Measurements from ENCODE around the gene NPR1. TPM values are rescaled to one million over a fixed set of nuclear protein-coding genes. Genes with fewer than 3 reads are reported as not detected.

The NPR1 gene
- total RNA-seq, 1 experiment from 2014 or later: 16.5 TPM

DNA sequence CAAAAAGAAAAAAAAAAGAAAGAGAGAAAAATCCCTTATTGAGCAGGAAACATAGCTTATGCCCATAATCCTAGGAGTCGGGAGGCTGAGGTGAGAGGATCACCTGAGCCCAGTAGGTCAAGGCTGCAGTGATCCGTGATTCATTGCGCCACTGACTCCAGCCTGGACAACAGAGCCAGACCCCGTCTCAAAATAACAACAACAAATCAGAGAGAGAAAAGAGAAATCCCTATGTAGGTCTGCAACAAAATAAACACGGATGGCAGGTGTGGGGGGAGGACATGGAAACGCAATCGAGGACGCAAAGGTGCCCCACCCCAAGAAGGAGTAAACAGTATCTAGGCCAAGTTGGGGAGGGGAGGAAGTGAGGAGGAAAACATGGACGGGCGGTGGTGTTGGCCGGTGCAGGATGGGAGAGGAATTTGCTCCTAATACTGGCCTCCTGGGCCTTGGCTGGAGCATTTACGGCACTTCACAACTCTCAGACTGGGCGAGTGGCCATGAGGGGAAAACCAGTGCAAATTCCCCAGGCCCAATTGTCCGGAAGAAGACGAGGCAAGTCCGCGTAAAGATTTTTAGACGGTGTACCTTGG is 45.2 kb upstream of the NPR1 start:
- Mint-ChIP-seq H3K27ac (peak overlapping the region; percentile 100), H3K9me3 (no peaks in the 10 kb centered on the region; the same call in 1 of the 2 replicates), H3K36me3 (peaks cover 26% of the 10 kb centered on the region), H3K4me3 (peak overlapping the region; percentile 86), H3K4me1 (peaks cover 29% of the 10 kb centered on the region), H3K27me3 (ENCODE audit: low read depth) (no peaks in the 10 kb centered on the region)
- no peak for DNase-seq (ENCODE audit: low spot score)
- POLR2A ChIA-PET: interaction anchor here (0.7 to 2.3 kb wide), 21 partner anchors 8 to 344 kb away, joined by 3 to 14 read pairs (median 6); partner anchors contain the start of genes JTB, S100A16, S100A4 and SLC27A3
- ATAC-seq: peak; percentile 14
- TF ChIP-seq ETV6 (CRISPR knock-in tag; IDR thresholded peaks at IDR 0.05) (no peak), EMX1 (CRISPR knock-in tag; IDR thresholded peaks at IDR 0.05) (0 out of 2 replicates have a peak, but pooled peaks have one; percentile 28), SMAD3 (CRISPR knock-in tag; IDR thresholded peaks at IDR 0.05; ENCODE audit: borderline replicate concordance) (no peak), CBFB (CRISPR knock-in tag; IDR thresholded peaks at IDR 0.05; ENCODE audit: low read depth) (no peak), ZNF121 (CRISPR knock-in tag; IDR thresholded peaks at IDR 0.05) (peak; percentile 94)
- TF ChIP-seq, protein P1, sequence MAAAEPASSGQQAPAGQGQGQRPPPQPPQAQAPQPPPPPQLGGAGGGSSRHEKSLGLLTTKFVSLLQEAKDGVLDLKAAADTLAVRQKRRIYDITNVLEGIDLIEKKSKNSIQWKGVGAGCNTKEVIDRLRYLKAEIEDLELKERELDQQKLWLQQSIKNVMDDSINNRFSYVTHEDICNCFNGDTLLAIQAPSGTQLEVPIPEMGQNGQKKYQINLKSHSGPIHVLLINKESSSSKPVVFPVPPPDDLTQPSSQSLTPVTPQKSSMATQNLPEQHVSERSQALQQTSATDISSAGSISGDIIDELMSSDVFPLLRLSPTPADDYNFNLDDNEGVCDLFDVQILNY (CRISPR knock-in tag; IDR thresholded peaks at IDR 0.05): no peak
- TF ChIP-seq, protein P2, sequence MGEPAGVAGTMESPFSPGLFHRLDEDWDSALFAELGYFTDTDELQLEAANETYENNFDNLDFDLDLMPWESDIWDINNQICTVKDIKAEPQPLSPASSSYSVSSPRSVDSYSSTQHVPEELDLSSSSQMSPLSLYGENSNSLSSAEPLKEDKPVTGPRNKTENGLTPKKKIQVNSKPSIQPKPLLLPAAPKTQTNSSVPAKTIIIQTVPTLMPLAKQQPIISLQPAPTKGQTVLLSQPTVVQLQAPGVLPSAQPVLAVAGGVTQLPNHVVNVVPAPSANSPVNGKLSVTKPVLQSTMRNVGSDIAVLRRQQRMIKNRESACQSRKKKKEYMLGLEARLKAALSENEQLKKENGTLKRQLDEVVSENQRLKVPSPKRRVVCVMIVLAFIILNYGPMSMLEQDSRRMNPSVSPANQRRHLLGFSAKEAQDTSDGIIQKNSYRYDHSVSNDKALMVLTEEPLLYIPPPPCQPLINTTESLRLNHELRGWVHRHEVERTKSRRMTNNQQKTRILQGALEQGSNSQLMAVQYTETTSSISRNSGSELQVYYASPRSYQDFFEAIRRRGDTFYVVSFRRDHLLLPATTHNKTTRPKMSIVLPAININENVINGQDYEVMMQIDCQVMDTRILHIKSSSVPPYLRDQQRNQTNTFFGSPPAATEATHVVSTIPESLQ (CRISPR knock-in tag; IDR thresholded peaks at IDR 0.05): no peak
- TF ChIP-seq, protein P3, sequence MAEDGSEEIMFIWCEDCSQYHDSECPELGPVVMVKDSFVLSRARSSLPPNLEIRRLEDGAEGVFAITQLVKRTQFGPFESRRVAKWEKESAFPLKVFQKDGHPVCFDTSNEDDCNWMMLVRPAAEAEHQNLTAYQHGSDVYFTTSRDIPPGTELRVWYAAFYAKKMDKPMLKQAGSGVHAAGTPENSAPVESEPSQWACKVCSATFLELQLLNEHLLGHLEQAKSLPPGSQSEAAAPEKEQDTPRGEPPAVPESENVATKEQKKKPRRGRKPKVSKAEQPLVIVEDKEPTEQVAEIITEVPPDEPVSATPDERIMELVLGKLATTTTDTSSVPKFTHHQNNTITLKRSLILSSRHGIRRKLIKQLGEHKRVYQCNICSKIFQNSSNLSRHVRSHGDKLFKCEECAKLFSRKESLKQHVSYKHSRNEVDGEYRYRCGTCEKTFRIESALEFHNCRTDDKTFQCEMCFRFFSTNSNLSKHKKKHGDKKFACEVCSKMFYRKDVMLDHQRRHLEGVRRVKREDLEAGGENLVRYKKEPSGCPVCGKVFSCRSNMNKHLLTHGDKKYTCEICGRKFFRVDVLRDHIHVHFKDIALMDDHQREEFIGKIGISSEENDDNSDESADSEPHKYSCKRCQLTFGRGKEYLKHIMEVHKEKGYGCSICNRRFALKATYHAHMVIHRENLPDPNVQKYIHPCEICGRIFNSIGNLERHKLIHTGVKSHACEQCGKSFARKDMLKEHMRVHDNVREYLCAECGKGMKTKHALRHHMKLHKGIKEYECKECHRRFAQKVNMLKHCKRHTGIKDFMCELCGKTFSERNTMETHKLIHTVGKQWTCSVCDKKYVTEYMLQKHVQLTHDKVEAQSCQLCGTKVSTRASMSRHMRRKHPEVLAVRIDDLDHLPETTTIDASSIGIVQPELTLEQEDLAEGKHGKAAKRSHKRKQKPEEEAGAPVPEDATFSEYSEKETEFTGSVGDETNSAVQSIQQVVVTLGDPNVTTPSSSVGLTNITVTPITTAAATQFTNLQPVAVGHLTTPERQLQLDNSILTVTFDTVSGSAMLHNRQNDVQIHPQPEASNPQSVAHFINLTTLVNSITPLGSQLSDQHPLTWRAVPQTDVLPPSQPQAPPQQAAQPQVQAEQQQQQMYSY (CRISPR knock-in tag; IDR thresholded peaks at IDR 0.05): peak; percentile 56
- CTCF ChIA-PET: interaction anchor here (0.9 to 2.5 kb wide), 23 partner anchors 10 to 280 kb away, joined by 3 to 23 read pairs (median 5); partner anchors contain the start of genes NPR1, S100A14, S100A16 and S100A6

DNA sequence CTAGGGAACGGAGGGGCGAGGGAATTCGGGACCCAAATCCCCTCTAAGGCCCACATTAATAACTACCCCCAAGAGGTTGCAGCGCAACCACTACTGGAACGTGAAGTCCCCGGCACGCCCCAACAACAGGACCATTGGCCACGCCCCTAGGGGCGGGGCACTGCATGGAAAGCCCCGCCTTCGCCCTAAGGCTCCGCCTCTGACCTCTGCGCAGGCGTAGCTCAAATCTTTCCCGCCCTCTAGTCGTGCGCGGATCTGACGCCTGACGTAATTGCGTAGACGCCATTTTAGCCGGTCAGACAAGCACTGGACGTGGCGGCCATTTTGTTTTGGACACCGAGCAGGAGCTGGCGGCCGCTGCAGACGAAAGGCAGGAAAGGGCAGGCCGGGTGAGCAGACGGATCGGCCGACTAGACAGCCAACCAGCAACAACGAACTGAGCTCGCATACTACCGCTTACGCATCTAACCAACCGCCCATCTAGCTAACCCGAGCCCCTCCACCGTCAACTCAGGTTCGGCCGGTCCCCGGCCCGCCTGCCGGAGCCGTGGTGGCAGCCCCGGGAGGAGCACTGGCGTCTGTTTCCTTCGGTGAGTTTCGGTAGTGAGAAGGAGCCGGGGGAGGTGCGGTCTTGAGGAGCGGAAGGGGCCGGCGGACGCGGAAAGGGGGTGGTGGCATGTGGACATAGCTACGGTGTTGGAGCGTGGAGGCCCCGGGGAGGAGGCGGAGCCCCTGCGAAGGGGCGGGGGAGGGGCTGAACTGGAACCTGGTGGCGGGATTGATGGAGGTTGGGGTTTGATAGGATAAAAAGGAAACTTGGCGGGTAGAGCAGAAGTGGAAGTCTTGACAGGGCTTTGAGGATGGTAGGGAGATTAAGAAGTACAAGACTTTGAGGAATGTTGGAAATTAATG is 44.5 kb upstream of the NPR1 start, which contains the start of gene CHTOP:
Gene CHTOP, plus strand, starts transcription at position 313 of the 912 bp plus-strand sequence. CDS start 2,523 bp downstream, outside the sequence.
- POLR2A ChIA-PET: interaction anchor here (0.7 to 2.3 kb wide), 24 partner anchors 9 to 344 kb away, joined by 3 to 14 read pairs (median 6); partner anchors contain the start of genes CREB3L4, JTB, S100A16 and S100A4
- peak within 1 kb of the TSS; percentile 100 for H3K27ac Mint-ChIP-seq
- peak within 1 kb of the TSS; percentile 86 for H3K4me3 Mint-ChIP-seq
- CTCF ChIA-PET: interaction anchor here (0.6 to 2.5 kb wide), 29 partner anchors 10 to 312 kb away, joined by 3 to 23 read pairs (median 5); partner anchors contain the start of genes NPR1, S100A14, S100A16 and S100A6
- H3K36me3 Mint-ChIP-seq: peaks cover 34% of the 10 kb centered on the region
- ATAC-seq (peak; percentile 92), DNase-seq (ENCODE audit: low spot score) (peak; percentile 98)
- peaks cover 22% of the 10 kb centered on the region for H3K4me1 Mint-ChIP-seq
- H3K9me3 Mint-ChIP-seq: no peaks in the 10 kb centered on the region; the same call in 1 of the 2 replicates
- no peaks in the 10 kb centered on the region for H3K27me3 Mint-ChIP-seq (ENCODE audit: low read depth)
- TF ChIP-seq FOXJ3 (CRISPR knock-in tag; IDR thresholded peaks at IDR 0.05; ENCODE audit: borderline replicate concordance) (no peak), TEAD1 (CRISPR knock-in tag; IDR thresholded peaks at IDR 0.05) (no peak; the same call in 1 of the 2 replicates), CBFB (CRISPR knock-in tag; IDR thresholded peaks at IDR 0.05; ENCODE audit: low read depth) (no peak), FOXK1 (CRISPR knock-in tag; IDR thresholded peaks at IDR 0.05) (no peak), NFATC4 (CRISPR knock-in tag; IDR thresholded peaks at IDR 0.05) (no peak), ETV6 (CRISPR knock-in tag; IDR thresholded peaks at IDR 0.05) (peak; percentile 64; the same call in 1 of the 2 replicates), TP53 (CRISPR knock-in tag; IDR thresholded peaks at IDR 0.05) (0 out of 2 replicates have a peak, but pooled peaks have one; percentile 28), OVOL2 (CRISPR knock-in tag; IDR thresholded peaks at IDR 0.05; ENCODE audit: borderline replicate concordance) (no peak), MXD4 (CRISPR knock-in tag; IDR thresholded peaks at IDR 0.05; ENCODE audit: borderline replicate concordance) (no peak), JUN (CRISPR knock-in tag; IDR thresholded peaks at IDR 0.05) (no peak; the same call in 1 of the 2 replicates), EMX1 (CRISPR knock-in tag; IDR thresholded peaks at IDR 0.05) (0 out of 2 replicates have a peak, but pooled peaks have one; percentile 58), ZNF416 (CRISPR knock-in tag; IDR thresholded peaks at IDR 0.05) (peak; percentile 62; the same call in 1 of the 2 replicates)
- TF ChIP-seq, protein P4, sequence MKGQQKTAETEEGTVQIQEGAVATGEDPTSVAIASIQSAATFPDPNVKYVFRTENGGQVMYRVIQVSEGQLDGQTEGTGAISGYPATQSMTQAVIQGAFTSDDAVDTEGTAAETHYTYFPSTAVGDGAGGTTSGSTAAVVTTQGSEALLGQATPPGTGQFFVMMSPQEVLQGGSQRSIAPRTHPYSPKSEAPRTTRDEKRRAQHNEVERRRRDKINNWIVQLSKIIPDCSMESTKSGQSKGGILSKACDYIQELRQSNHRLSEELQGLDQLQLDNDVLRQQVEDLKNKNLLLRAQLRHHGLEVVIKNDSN (CRISPR knock-in tag; IDR thresholded peaks at IDR 0.05): peak; percentile 42; the same call in 1 of the 2 replicates
- TF ChIP-seq, protein P5, sequence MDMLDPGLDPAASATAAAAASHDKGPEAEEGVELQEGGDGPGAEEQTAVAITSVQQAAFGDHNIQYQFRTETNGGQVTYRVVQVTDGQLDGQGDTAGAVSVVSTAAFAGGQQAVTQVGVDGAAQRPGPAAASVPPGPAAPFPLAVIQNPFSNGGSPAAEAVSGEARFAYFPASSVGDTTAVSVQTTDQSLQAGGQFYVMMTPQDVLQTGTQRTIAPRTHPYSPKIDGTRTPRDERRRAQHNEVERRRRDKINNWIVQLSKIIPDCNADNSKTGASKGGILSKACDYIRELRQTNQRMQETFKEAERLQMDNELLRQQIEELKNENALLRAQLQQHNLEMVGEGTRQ (CRISPR knock-in tag; IDR thresholded peaks at IDR 0.05): peak; percentile 19; the same call in 1 of the 2 replicates
- TF ChIP-seq, protein P6, sequence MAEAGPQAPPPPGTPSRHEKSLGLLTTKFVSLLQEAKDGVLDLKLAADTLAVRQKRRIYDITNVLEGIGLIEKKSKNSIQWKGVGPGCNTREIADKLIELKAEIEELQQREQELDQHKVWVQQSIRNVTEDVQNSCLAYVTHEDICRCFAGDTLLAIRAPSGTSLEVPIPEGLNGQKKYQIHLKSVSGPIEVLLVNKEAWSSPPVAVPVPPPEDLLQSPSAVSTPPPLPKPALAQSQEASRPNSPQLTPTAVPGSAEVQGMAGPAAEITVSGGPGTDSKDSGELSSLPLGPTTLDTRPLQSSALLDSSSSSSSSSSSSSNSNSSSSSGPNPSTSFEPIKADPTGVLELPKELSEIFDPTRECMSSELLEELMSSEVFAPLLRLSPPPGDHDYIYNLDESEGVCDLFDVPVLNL (CRISPR knock-in tag; IDR thresholded peaks at IDR 0.05; ENCODE audit: borderline replicate concordance, low read depth): peak; percentile 91
